ENCODE measurements around the gene FCER2.

DNA sequence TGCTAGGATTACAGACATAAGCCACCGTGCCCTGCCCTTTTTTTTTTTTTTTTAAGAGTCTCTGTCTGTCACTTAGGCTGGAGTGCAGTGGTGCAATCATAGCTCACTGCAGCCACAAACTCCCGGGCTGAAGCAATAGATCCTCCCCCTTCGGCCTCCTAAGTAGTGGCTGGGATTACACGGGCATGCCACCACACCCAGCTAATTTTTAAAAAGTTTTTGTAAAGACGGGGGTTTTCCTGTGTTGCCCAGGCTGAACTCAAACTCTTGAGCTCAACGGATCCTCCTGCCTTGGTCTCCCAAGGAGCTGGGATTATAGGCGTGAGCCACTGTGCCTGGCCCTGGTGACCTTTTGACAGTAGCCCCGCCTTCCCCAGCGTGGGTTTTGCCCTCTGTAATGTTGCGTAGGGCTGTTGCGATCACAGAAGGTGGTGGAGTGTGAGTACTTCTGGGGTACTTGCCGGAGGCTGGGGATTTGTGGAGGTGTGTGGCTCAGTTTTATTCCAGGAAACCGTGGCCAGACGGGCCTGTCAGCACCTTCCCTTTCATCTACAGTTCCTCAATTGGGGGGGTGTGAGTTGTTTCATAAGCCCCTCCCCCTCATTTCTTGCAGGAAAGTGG, 44.7 kb downstream of the FCER2 start:
- TF ChIP-seq, protein P1, sequence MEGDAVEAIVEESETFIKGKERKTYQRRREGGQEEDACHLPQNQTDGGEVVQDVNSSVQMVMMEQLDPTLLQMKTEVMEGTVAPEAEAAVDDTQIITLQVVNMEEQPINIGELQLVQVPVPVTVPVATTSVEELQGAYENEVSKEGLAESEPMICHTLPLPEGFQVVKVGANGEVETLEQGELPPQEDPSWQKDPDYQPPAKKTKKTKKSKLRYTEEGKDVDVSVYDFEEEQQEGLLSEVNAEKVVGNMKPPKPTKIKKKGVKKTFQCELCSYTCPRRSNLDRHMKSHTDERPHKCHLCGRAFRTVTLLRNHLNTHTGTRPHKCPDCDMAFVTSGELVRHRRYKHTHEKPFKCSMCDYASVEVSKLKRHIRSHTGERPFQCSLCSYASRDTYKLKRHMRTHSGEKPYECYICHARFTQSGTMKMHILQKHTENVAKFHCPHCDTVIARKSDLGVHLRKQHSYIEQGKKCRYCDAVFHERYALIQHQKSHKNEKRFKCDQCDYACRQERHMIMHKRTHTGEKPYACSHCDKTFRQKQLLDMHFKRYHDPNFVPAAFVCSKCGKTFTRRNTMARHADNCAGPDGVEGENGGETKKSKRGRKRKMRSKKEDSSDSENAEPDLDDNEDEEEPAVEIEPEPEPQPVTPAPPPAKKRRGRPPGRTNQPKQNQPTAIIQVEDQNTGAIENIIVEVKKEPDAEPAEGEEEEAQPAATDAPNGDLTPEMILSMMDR (IDR thresholded peaks at IDR 0.05): no peak
- no peak for TF ChIP-seq ZFX (IDR thresholded peaks at IDR 0.05; ENCODE audit: borderline replicate concordance)

All from 22Rv1 (cell line).